Measurements from ENCODE around the gene LARP6.

DNA sequence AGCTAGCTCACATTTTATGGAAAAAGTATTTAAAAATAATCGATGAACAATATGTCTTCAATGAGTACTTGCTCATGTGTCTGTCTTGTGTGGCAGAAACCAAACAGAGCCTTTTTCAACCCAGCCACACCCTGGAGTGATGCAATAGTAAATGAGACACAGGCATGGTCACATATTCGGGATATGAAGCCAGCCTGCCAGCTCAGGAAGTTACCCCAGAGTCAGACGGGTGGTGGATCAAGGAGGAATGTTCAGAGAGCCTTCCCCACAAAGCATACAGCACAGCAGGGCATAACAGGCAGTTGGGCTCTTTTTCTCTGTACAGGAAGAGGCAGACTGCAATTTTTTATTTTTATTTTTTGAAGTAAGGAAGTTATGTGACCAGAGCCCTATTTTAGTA, 27.3 kb downstream of the LARP6 start:
- TF ChIP-seq, protein P1, sequence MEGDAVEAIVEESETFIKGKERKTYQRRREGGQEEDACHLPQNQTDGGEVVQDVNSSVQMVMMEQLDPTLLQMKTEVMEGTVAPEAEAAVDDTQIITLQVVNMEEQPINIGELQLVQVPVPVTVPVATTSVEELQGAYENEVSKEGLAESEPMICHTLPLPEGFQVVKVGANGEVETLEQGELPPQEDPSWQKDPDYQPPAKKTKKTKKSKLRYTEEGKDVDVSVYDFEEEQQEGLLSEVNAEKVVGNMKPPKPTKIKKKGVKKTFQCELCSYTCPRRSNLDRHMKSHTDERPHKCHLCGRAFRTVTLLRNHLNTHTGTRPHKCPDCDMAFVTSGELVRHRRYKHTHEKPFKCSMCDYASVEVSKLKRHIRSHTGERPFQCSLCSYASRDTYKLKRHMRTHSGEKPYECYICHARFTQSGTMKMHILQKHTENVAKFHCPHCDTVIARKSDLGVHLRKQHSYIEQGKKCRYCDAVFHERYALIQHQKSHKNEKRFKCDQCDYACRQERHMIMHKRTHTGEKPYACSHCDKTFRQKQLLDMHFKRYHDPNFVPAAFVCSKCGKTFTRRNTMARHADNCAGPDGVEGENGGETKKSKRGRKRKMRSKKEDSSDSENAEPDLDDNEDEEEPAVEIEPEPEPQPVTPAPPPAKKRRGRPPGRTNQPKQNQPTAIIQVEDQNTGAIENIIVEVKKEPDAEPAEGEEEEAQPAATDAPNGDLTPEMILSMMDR (IDR thresholded peaks at IDR 0.05 in 4 of 5, conservative IDR thresholded peaks at IDR 0.05 in 1 of 5): no peak
- TF ChIP-seq POLR2A (IDR thresholded peaks at IDR 0.05): no peak

Data from gastrocnemius medialis (tissue), 4 donors.